Trophoblast cell (in vitro differentiated cells and primary cell): Measurements from ENCODE around the gene CACNA2D1.

Source experiments
- DNase-seq, 2 donors: peaks; one replicate each; pipeline ENCODE4 v3.0.0-alpha.2; 2016
- H2AFZ ChIP-seq: 2 replicates; pipeline ENCODE4 v1.6.1; 2013; ENCODE audit warnings: low read length, moderate library complexity, mild to moderate bottlenecking; ENCODE audit not compliant: insufficient read depth, poor library complexity
- H2AK5ac ChIP-seq: 2 replicates; pipeline ENCODE4 v1.6.1; 2013; ENCODE audit warnings: mild to moderate bottlenecking, low read length
- H2BK120ac ChIP-seq: 2 replicates; pipeline ENCODE4 v1.6.1; 2013; ENCODE audit warnings: low read length, mild to moderate bottlenecking, moderate library complexity; ENCODE audit not compliant: insufficient read depth, poor library complexity
- H2BK12ac ChIP-seq: 2 replicates; pipeline ENCODE4 v1.6.1; 2013; ENCODE audit warnings: mild to moderate bottlenecking, low read length, moderate library complexity
- H2BK5ac ChIP-seq: 2 replicates; pipeline ENCODE4 v1.6.1; 2013; ENCODE audit warnings: low read length, low read depth, moderate library complexity, mild to moderate bottlenecking; ENCODE audit not compliant: poor library complexity
- H3K14ac ChIP-seq: 2 replicates; pipeline ENCODE4 v1.6.1; 2013; ENCODE audit warnings: mild to moderate bottlenecking, low read length
- H3K18ac ChIP-seq: 2 replicates; pipeline ENCODE4 v1.6.1; 2013; ENCODE audit warnings: mild to moderate bottlenecking, low read length
- H3K23ac ChIP-seq: 2 replicates; pipeline ENCODE4 v1.6.1; 2013; ENCODE audit warnings: low read length
- H3K27ac ChIP-seq: 2 replicates; pipeline ENCODE4 v1.5.1; 2013; ENCODE audit warnings: low read depth, mild to moderate bottlenecking, inconsistent platforms, low read length, moderate library complexity
- H3K27me3 ChIP-seq: 2 replicates; pipeline ENCODE4 v1.6.1; 2013; ENCODE audit warnings: inconsistent platforms, mild to moderate bottlenecking, low read length, moderate library complexity; ENCODE audit not compliant: insufficient read depth
- H3K36me3 ChIP-seq, 2 experiments: 1 replicate in 1 of 2; 2 replicates in 1 of 2; pipeline ENCODE4 v1.6.1; 2013; ENCODE audit warnings: low read length in 2 of 2, mild to moderate bottlenecking in 2 of 2, moderate library complexity in 1 of 2; ENCODE audit not compliant: insufficient read depth in 2 of 2, control insufficient read depth in 1 of 2
- H3K4ac ChIP-seq: 2 replicates; pipeline ENCODE4 v1.6.1; 2013; ENCODE audit warnings: low read depth, mild to moderate bottlenecking, low read length, moderate library complexity
- H3K4me1 ChIP-seq, 2 experiments: 1 replicate in 1 of 2; 2 replicates in 1 of 2; pipeline ENCODE4 v1.6.1; 2013; ENCODE audit warnings: low read length in 2 of 2, mild to moderate bottlenecking in 2 of 2, moderate library complexity in 1 of 2; ENCODE audit not compliant: insufficient read depth in 2 of 2, control insufficient read depth in 1 of 2
- H3K4me2 ChIP-seq: 2 replicates; pipeline ENCODE4 v1.6.1; 2013; ENCODE audit warnings: inconsistent platforms, mild to moderate bottlenecking, low read length, moderate library complexity
- H3K4me3 ChIP-seq: 2 replicates; pipeline ENCODE4 v1.5.1; 2013; ENCODE audit warnings: mild to moderate bottlenecking, low read depth, low read length, inconsistent platforms
- H3K79me1 ChIP-seq: one replicate; pipeline ENCODE4 v1.6.1; 2013; ENCODE audit warnings: low read length
- H3K79me2 ChIP-seq: 2 replicates; pipeline ENCODE4 v1.6.1; 2013; ENCODE audit warnings: low read length, mild to moderate bottlenecking; ENCODE audit not compliant: control insufficient read depth, insufficient read depth, poor library complexity
- H3K9ac ChIP-seq: 2 replicates; pipeline ENCODE4 v1.6.1; 2013; ENCODE audit warnings: mild to moderate bottlenecking, low read length
- H3K9me3 ChIP-seq: 2 replicates; pipeline ENCODE4 v1.6.1; 2013; ENCODE audit warnings: low read depth, mild to moderate bottlenecking, control low read depth, inconsistent platforms, low read length; ENCODE audit not compliant: insufficient read depth
- H4K12ac ChIP-seq: 2 replicates; pipeline ENCODE4 v1.6.1; 2013; ENCODE audit warnings: low read depth, mild to moderate bottlenecking, low read length, moderate library complexity
- H4K8ac ChIP-seq: 2 replicates; pipeline ENCODE4 v1.6.1; 2013; ENCODE audit warnings: low read depth, mild to moderate bottlenecking, low read length, moderate library complexity
- H4K91ac ChIP-seq: one replicate; pipeline ENCODE4 v1.6.1; 2013; ENCODE audit warnings: low read depth, mild to moderate bottlenecking, low read length, moderate library complexity
- whole genome bisulfite sequencing: extraction: QIAGEN DNeasy Blood & Tissue Kit; methylation state at CpG from one replicate; pipeline ENCODE4 v1.1.7; 2013; ENCODE audit warnings: missing lambda C conversion rate; ENCODE audit not compliant: insufficient read length, insufficient coverage; ENCODE audit errors: extremely low coverage; 5-methylcytosine and 5-hydroxymethylcytosine counted together

The CACNA2D1 gene

GRCh38 chr7:82429408-82429807 lies 14.2 kb downstream of the CACNA2D1 start:
- Histone ChIP-seq H4K91ac (no peak overlapping the region), H2BK12ac (no peak overlapping the region), H3K4me3 (no peak overlapping the region), H2AFZ (no peak overlapping the region), H3K9ac (no peak overlapping the region), H4K12ac (no peak overlapping the region), H4K8ac (no peak overlapping the region), H3K23ac (no peak overlapping the region), H3K79me1 (no peaks in the 10 kb centered on the region), H3K4me2 (no peak overlapping the region), H3K4ac (no peak overlapping the region), H3K14ac (no peak overlapping the region), H3K36me3 (no peaks in the 10 kb centered on the region), H3K18ac (no peak overlapping the region), H3K27ac (no peak overlapping the region), H3K9me3 (no peaks in the 10 kb centered on the region), H3K4me1 (no peaks in the 10 kb centered on the region), H2BK5ac (no peak overlapping the region), H2AK5ac (no peak overlapping the region), H3K79me2 (no peaks in the 10 kb centered on the region), H2BK120ac (no peak overlapping the region), H3K27me3 (no peaks in the 10 kb centered on the region)
- no peak for DNase-seq
- no CpG with 5 or more reads among the region's 5 CpGs for WGBS

DNA sequence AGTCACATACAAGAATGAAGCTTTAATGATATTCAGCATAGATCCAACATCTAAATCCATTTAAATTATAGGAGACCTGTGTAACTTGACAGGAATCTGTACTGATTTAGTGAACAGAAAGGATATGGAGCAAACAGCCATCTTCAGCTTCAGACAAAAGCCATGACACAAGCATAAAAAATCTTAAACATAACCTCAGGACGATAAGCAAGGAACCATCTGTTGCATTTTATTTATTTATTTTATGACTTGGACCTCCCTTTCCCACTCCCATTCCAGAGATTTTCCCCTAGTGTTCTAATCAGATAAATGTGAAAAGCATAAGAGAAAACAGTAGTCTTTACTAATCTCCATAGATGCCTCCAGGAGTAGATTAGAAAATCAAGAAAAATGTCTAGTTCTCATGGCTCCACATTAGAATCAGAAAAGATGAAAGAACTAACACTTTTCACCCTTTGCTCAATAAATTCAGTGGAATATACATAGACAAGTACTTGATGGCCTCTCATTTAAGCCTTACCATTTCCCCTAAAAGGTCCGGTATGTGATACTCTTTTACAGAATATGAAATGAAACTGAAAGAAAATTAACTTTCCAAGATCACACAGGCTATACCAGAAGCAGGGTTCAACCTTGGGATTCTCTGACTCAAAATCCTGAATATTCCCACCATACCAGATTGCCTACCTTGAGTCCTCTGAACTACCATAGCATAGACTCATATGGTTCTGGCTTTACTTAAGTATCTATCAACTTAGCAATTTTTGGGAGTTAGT lies 15.2 kb downstream of the CACNA2D1 start:
- H3K23ac ChIP-seq = no peak overlapping the region
- no peaks in the 10 kb centered on the region for H3K9me3 ChIP-seq
- no peaks in the 10 kb centered on the region for H3K79me1 ChIP-seq

GRCh38 chr7:82423446-82423845 lies 20.1 kb downstream of the CACNA2D1 start:
- Histone ChIP-seq H4K12ac (no peak overlapping the region), H3K27ac (no peak overlapping the region), H3K4me2 (no peak overlapping the region), H2AFZ (no peak overlapping the region), H3K36me3 (no peaks in the 10 kb centered on the region), H3K27me3 (no peaks in the 10 kb centered on the region), H3K9me3 (no peaks in the 10 kb centered on the region), H3K4ac (no peak overlapping the region), H2BK5ac (no peak overlapping the region), H3K79me2 (no peaks in the 10 kb centered on the region), H3K4me1 (no peaks in the 10 kb centered on the region), H4K8ac (no peak overlapping the region), H2BK12ac (no peak overlapping the region), H3K18ac (no peak overlapping the region), H2BK120ac (no peak overlapping the region), H3K79me1 (no peaks in the 10 kb centered on the region), H3K14ac (no peak overlapping the region), H3K4me3 (no peak overlapping the region), H3K23ac (no peak overlapping the region), H4K91ac (no peak overlapping the region), H2AK5ac (no peak overlapping the region), H3K9ac (no peak overlapping the region)
- no peak for DNase-seq
- no CpG with 5 or more reads among the region's 5 CpGs for WGBS

More for the DNA sequence above, 15.2 kb downstream of the CACNA2D1 start:
- Histone ChIP-seq H2AFZ (no peak overlapping the region), H3K4ac (no peak overlapping the region), H2BK12ac (no peak overlapping the region), H2BK5ac (no peak overlapping the region), H4K8ac (no peak overlapping the region), H3K36me3 (no peaks in the 10 kb centered on the region), H3K27me3 (no peaks in the 10 kb centered on the region), H3K4me2 (no peak overlapping the region), H3K79me2 (no peaks in the 10 kb centered on the region), H2BK120ac (no peak overlapping the region), H4K91ac (no peak overlapping the region), H3K18ac (no peak overlapping the region), H2AK5ac (no peak overlapping the region), H3K9ac (no peak overlapping the region), H4K12ac (no peak overlapping the region), H3K4me3 (no peak overlapping the region), H3K27ac (no peak overlapping the region), H3K14ac (no peak overlapping the region), H3K4me1 (no peaks in the 10 kb centered on the region)
- no peak for DNase-seq
- no CpG with 5 or more reads among the region's 2 CpGs for WGBS

GRCh38 chr7:82419200-82419599 lies 24.4 kb downstream of the CACNA2D1 start:
- Histone ChIP-seq H2AK5ac (no peak overlapping the region), H3K4me1 (no peaks in the 10 kb centered on the region), H3K9me3 (no peaks in the 10 kb centered on the region), H3K4me3 (no peak overlapping the region), H3K23ac (no peak overlapping the region), H4K12ac (no peak overlapping the region), H4K8ac (no peak overlapping the region), H3K36me3 (no peaks in the 10 kb centered on the region), H3K9ac (no peak overlapping the region), H4K91ac (no peak overlapping the region), H3K14ac (no peak overlapping the region), H3K79me1 (no peaks in the 10 kb centered on the region), H3K4me2 (no peak overlapping the region), H3K18ac (no peak overlapping the region), H3K27ac (no peak overlapping the region), H2AFZ (no peak overlapping the region), H3K79me2 (no peaks in the 10 kb centered on the region), H2BK12ac (no peak overlapping the region), H3K4ac (no peak overlapping the region), H2BK5ac (no peak overlapping the region), H2BK120ac (no peak overlapping the region), H3K27me3 (no peaks in the 10 kb centered on the region)
- WGBS = no CpG with 5 or more reads among the region's 1 CpG
- no peak for DNase-seq
